GM21515 (cell line): ENCODE results near the gene SYNGR1.
A peak's percentile ranks its signal among the peaks of the same experiment; 100 is the strongest.
"Not testable (repeated sequence)": the region's sequence is repeated elsewhere in the genome, so short reads cannot be mapped to it uniquely, and the experiment has no call there.

Source experiments
- ATAC-seq: cut with Tn5 transposase; IDR thresholded peaks from one replicate; pipeline ENCODE4 v1.9.1; 2021; ENCODE audit not compliant: unreplicated experiment

SYNGR1 gene

DNA sequence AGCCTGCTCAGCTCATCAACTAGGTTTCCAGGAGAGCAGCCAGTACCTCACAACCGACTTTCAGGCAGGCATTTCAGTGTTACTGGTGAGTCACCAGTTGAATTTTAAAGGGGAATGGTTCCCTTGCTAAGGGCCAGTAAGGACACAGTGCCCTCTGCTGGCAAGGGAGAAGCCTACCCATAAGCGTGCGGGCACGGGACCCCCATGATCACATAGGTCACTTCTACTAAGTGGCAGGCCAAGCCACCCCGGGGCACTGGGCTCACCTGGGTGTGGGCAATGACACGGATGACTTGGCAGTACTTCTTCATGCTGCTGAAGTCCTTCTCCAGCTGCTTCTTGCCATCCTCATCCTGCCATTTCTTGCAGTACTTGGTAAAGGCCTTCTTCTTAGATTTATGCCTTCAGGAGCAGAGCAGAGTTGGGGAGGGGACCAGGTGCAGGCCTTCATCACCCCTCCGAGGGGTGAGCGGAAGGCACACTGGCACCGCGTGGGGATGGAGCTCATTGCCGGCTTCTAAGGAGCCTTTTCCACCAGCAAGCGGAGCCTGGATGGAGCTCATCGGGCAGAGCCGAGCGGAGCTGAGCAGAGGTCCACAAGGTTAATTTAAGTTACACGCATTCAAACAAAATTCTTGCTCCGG is 33.2 kb upstream of the SYNGR1 start:
- ATAC-seq = no peak

DNA sequence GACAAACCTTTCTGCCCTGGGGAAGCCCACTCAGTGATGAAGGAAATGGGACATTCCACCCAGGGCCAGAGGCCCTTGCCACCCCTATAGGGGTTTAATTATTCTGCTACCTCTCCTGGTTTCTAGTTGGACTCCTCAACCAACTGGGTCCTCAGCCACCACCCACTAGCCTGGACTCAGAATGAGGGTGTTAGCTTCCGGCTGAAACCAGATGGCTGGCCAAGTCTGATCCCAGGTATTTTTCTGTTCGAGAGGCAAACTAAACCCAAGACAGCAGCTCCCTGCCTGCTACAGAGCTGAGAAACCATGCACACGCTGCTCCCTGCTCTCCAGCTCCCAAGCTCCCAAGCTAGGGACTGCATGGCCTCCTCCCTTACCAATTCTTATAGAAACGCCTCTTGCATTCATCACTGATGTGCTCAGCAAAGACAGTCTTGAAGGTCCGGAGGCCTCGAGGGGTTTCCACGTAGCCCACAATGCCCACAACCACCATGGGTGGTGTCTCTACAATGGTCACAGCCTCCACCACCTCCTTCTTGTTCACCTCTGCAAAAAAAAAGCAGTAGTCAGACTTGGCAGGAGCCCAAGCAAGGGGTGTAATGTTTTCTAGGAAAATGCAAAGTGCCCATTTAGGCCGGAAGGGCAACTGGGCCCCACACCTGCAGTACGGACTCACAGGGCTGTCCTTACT is 32.6 kb upstream of the SYNGR1 start:
- no peak for ATAC-seq

DNA sequence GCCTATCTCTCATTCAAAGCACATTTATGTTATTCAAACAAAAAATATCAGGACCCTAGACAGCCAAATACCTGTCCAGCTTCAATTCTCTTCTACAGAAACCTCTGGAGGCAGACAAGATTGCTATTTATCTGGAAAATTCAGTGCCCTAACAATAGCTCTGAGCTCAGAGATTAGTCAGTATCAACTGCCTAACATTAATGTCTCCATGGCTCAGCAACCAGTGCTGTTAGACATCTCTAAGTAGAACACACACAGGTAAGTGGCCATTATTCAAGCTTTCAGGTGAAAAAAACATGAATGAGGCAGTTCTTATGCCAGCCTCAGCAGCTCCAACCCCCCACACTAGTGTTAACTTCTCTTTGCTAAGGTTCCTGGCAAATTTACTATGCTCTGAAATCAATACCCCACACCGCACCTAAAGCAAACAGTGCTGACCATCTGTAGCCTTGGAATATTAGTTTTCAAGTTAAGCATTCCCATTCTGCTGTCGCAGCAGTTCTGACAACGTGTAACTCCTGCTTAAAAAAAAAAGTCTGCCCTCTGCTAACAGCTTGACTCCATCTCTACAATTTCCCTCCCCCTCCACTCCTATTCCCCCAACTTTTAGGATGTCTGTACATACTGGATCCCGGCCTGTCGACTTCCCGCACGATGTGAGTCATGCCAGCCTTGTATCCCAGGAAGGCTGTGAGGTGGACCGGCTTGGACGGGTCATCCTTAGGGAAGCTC is 31.9 kb upstream of the SYNGR1 start:
- no peak for ATAC-seq

DNA sequence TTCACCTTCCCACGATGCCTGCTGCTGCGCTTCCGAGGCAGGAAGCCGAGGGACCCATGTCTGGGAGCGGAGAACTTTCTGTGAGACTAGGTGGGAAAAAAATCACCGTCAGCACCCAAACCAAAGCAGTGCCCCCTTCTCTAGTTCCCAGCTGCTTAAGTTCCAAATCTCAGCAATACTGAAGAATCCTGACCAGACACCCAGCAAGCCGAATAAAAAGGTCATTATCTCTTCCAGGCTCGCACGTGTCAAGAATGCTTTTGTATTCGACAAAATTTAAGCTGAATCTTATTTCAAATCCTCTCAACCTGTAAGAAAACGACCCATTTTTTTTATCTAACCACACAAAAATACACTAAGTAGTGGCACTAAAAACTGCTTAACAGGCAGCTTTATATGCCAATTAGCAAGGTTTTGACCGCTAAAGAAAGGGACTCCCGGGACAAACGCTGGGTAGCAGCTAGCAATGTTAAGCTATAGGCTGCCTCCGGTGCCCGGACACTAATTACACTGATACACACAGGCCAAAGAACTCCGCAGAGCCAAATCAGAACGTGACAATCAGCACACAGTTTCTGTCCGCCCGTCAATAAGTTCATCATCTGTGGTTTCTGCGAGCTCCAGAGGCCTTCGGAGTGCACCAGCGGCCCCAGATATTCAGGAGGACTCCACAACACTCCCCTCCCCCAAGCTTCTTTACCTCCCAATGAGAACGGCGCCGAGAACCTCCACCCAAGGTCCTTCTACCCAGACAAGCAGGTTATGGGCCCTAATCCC is 31.1 kb upstream of the SYNGR1 start:
- ATAC-seq = peak; percentile 15

DNA sequence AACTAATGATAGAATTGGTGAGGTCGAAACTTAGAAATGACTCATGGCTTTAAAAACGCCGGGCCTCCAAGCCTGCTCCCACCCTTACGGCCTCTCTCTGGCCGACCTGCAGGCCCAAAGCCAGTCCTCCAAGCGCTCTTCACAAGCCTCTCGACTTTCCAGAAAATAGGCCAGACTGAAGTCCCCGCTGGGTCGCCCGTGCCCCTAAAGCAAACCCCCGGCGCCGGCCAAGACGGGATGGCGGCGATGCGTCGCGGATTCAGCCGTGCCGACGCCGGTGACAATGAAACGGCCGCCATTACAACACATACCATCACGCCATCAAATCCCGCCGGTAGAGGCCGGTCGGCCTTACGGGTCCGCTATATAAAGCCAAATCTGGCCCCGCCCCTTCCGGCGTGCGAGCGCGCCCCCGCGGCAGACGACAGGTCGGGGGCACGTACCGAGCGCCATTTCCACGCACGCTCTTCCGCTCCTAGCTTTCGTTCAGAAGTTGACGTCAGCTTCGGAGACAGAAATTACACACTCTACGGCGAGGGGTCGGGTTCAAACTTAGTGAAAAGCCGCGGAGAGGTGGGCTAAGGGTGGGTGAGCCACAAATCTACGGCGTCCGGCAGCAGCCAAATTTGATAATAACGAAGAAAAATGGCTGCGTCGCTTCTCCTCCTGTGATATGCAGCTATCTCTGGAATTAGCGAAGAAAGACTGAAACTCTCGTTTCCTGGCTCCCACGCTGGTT is 30.3 kb upstream of the SYNGR1 start, which contains the start of gene RPL3:
Gene RPL3, minus strand, starts transcription at position 340 of the 739 bp plus-strand sequence. Its CDS starts 26 bp downstream, at position 314.
- peak; percentile 72 for ATAC-seq

DNA sequence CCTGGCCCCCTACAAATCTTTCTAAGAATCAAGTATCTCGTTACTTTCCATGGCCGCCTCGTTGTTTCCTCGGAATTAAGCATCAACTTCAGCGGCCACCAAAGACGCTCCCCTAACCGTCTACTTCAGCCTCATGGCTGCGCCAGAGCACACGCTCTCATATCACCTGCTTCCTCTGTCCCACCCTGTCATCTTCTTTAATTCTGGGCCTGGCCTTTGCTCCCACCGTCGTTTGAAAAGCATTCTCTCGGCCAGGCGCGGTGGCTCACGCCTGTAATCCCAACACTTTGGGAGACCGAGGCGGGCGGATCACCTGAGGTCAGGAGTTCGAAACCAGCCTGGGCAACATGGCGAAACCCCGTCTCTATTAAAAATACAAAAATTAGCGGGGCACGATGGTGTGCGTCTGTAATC is 29.2 kb upstream of the SYNGR1 start:
- ATAC-seq = not testable (repeated sequence)

DNA sequence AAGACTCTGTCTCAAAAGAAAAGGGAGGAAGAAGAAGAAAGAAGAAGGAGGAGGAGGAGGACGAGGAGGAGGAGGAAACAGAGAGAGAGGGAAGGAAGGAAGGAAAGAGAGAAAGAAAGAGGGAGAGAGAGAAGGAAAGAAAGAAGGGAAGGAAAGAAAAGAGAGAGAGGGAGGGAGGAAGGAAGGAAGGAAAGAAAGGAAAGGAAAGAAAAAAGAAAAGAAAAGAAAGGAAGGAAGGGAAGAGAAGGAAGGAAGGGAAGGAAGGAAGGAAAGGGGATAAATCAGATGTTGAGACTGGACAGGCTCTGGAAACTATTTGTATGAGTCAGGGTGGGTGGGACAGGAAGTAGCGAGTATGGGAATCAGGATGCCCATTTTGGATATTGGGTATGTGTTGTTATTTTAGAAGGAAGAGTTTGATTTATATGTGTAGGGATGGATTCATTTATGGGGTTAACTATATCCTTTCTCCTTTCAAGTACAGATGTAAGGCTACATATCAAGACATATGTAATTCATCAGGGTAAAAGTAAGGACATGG is 24.3 kb upstream of the SYNGR1 start:
- no peak for ATAC-seq

DNA sequence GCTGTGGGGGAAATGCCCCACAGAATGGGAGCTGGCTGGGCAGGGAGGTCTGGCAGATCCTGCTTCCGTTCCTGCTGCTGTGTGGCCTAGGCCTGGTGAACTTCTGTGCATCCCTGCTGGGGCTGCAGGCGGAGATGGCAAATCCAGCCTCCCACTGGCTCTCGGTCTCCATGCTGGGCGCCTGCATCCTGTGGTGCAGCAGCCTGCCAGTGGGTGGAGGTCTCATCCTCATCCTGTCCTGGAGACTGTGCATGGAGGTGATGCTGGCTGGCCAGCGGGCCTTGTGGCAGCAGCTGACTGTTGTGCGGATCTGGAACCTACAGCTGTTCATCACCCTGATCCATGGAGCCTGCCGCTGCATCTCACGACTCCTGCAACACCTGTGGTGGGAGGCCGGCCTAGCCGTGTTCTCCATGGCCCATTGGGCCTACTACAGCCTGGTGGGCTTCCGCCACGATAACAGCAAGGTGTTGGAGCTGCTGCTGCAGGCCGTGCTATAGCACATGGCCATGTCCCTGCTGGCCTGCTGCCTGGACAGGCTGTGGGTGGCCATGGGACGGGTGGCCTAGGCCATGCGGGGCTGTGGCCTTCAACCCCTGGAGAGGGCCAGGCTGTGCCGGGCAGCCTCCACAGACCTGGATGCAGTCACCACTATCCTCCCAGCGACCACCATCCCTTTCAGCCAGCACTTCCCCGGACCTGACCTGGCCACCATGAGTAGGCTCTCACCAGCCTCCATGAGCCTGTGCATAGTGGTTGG is 21.6 kb upstream of the SYNGR1 start:
- no peak for ATAC-seq

DNA sequence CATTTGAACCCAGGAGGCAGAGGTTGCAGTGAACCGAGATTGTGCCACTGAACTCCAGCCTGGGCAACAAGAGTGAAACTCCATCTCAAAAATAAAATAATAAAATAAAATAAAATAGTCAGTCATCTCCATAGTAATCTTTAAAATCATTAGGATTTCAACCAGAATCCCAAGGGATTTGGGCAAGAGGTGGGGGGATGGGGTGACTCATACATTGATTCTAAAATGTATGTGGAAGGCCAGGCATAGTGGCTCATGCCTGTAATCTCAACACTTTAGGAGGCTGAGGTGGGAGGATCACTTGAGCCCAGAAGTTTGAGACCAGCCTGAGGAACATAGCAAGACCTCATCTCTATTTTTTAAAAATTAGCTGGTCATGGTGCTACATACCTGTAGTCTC is 19.2 kb upstream of the SYNGR1 start:
- not testable (repeated sequence) for ATAC-seq

DNA sequence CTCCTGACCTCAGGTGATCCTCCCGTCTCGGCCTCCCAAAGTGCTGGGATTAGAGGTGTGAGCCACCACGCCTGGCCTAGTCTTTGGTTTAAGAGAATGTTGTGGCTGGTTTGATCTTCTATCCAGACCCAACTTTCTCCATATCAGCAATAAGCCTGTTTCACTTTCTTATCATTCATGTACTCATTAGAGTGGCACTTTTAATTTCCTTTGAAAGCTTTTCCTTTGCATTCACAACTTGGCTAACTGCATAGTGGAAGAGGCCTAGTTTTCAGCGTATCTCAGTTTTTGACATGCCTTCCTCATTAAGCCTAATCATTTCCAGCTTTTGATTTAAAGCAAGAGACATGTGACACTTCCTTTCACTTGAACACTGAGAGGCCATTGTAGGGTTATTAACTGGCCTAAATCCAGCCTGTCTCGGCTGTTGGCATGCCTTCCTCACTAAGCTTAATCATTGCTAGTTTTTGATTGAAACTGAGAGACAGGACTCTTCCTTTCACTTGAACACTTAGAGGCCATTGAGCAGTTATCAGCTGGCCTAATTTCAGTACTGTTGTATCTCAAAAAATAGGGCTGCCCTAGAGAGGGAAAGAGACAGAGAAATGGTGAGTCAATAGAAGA is 17.2 kb upstream of the SYNGR1 start:
- no peak for ATAC-seq

DNA sequence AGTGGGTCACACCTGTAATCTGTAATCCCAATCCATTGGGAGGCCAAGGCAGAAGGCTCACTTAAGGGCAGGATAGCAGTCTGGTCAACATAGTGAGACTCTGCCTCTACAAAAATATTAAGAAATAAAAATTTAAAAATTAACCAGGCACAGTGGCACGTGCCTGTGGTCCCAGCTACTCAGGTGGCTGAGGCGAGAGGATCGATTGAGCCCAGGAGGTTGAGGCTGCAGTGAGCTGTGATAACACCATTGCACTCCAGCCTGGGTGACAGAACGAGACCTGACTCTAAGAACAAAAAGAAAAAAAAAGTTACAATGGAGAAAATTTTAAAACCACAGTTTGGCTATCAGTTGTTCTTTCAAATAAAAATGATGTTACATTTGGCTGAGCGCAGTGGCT is 13.4 kb upstream of the SYNGR1 start:
- ATAC-seq = no peak

DNA sequence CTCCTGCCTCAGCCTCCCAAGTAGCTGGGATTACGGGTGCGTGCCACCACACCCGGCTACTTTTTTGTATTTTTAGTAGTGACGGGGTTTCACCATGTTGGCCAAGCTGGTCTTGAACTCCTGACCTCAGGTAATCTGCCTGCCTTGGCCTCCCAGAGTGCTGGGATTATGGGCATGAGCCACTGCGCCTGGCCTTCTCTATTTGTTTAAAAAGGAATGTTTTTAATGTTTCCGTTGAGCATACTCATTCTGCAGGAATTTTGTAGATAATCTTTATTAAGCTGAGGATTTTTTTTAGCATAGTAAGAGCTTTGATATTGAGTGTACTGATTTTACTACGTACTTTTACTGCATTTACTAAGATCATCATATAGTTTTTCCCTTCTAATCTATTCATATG is 10.0 kb upstream of the SYNGR1 start:
- not testable (repeated sequence) for ATAC-seq

DNA sequence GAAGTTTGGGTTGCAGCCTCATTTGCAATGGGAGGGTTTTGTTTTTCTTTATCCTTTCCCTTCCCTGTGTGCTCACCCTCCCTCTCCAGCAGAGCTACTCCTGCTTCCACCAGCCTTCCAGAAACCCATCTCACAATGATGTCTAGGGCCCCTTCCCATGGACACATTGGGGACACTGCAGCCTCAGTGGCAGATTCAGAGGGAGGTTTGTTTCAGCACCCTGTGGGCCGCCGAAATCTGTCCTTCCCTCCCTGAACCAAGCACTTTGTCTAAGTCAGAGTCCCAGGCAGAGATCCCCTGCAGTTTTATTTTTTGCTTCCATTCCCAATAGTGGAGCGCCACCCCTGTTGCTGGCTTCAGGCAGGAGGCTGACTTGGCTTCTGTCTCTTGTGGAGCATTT is 8.6 kb upstream of the SYNGR1 start:
- no peak for ATAC-seq

DNA sequence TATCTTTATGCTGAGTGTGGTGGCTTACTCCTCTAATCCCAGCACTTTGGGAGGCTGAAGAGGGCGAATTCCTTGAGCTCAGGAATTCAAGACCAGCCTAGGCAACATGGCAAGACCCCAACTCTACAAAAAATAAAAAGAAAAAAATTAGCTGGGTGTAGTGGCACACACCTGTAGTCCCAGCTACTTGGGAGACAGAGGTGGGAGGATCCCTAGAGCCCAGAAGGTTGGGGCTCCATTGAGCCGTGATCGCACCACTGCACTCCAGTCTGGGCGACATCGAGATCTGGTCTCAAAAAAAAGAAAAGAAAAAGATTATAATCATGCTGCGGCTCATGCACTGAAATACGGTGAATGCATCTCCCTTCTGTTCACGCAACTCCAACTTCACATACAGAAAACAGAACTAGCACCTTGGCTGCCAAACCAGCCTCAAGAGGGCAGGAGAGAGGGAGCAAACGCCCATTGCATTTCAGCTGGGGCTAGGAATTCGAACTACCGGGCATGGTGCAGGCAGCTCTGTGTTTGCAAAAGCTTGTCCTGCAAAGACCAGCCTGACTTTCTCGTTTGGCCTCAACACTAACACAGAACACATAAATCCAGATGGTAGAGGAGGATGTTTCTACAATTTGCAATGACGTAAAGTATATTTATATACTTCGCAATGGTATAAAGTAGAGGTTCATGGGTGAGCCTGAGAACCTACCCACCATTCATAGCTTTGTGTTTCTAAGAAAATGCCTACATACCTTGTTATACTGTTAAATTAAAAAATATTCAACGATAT is 6.3 kb upstream of the SYNGR1 start:
- ATAC-seq = no peak

DNA sequence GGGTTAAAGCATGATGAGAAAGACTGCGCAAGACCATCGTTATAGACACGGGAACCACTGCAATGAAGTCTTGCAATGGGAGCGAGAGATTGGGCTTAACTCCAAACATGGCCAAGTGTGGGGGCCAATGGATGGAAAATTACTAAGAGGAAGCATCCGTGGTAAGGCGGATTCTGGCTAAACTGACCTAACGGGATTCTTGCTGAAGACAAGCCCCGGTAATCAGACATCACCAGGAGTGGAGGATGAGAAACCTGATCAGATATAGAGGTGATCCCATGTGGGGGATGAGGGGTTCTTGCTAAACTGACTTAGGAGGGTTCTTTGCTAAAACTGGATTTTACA is 5.8 kb upstream of the SYNGR1 start:
- no peak for ATAC-seq

DNA sequence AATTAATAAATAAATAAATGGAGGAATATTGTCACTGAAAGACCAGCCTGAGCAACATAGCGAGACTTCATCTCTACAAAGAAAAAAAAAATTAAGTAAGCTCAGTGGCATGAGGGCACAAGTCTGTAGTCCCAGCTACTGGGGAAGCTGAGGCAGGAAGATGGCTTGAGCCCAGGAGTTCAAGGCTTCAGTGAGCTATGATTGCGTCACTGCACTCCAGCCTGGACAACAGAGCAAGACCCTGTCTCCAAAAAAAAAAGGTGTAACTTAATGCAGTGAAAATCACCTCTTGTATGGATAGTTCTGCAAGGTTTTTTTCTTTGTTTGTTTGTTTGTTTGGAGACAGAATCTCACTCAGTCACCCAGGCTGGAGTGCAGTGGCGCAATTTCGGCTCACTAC is 4.6 kb upstream of the SYNGR1 start:
- no peak for ATAC-seq

DNA sequence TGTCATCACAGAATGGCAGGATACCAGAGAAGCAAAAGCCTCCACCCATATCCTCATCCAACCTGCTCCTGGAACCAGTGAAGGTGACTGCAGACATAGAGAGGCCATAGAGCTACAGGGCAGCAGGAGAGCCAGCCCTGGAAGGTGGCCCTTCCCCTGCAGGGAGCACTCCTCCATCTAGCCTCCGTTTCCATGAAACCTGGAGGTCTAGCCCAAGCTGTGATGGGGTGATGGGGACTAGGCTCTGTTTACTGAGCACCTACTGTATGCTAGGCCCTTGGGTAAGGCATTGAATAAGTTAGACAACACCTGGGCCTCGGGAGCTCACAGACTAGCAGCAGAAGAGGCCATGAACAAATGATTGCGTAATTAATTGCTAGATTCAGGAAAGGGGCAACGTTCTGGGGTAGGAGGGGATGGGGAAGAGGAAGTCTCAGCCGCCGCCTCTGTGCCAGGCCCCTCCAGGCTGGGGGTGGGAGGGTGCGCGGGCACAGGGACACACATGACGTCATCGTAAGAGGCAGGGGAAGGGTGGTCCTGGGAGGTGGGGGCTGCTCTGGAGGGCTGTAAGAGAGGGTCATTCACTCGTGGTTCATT is 784 bp upstream of the SYNGR1 start:
- ATAC-seq = no peak

DNA sequence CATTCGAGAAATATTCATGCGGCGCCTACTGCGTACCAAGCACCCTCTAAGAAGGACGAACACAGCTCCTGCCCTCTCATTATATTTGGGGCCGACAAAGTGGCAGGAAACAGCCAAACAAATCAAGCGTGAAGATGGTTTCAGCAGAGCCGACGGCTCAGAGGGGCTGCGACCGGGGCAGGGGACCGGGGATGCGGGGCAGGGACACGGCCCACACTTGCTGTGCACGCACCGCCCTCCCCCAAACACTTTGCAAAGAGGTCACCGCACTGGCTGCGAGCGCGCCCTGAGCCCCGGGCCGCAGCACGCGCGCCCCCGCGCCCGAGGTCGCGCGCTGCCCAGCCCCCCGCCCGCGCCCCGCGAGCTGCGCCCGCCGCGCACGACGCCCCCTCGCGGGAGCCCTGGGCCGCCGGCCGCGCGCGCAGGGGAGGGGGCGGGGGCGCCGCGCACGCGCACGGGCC is 255 bp upstream of the SYNGR1 start:
- no peak for ATAC-seq
